ENCODE measurements around the gene SLC37A1. TPM values are rescaled to one million over a fixed set of nuclear protein-coding genes. Genes with fewer than 3 reads are reported as not detected.

Gene SLC37A1
- total and polyA plus RNA-seq, 9 donors = 2.2 to 6.9 (median 2.9) TPM

GRCh38 chr21:42518626-42519025 is 5.0 kb downstream of the SLC37A1 start:
- Histone ChIP-seq H3K4me1 (ENCODE audit: control insufficient read depth, insufficient read depth, low read length) (peaks cover 15% of the 10 kb centered on the region), H3K27me3 (ENCODE audit: control insufficient read depth, insufficient read depth, low read length) (peaks cover 16% of the 10 kb centered on the region), H3K27ac (ENCODE audit: low read length) (no peak overlapping the region), H3K9me3 (replicated peaks; ENCODE audit: control insufficient read depth, low read depth, low read length) (no peaks in the 10 kb centered on the region), H3K36me3 (ENCODE audit: control insufficient read depth, insufficient read depth, low read length) (peaks cover 13% of the 10 kb centered on the region), H3K4me3 (ENCODE audit: low read length) (no peak overlapping the region)
- no peak for DNase-seq
- 86% methylated on average over 2 of the region's 7 CpGs for WGBS (ENCODE audit: insufficient coverage)

GRCh38 chr21:42520628-42521253 is 7.1 kb downstream of the SLC37A1 start:
- Histone ChIP-seq H3K27me3 (ENCODE audit: control insufficient read depth, insufficient read depth, low read length) (peaks cover 9% of the 10 kb centered on the region), H3K36me3 (ENCODE audit: control insufficient read depth, insufficient read depth, low read length) (peaks cover 13% of the 10 kb centered on the region), H3K4me1 (ENCODE audit: control insufficient read depth, insufficient read depth, low read length) (peaks cover 19% of the 10 kb centered on the region), H3K27ac (ENCODE audit: low read length) (no peak overlapping the region), H3K9me3 (replicated peaks; ENCODE audit: control insufficient read depth, low read depth, low read length) (no peaks in the 10 kb centered on the region), H3K4me3 (ENCODE audit: low read length) (no peak overlapping the region)
- DNase-seq = no peak
- WGBS (ENCODE audit: insufficient coverage) = 66% methylated on average over 13 of the region's 18 CpGs

DNA sequence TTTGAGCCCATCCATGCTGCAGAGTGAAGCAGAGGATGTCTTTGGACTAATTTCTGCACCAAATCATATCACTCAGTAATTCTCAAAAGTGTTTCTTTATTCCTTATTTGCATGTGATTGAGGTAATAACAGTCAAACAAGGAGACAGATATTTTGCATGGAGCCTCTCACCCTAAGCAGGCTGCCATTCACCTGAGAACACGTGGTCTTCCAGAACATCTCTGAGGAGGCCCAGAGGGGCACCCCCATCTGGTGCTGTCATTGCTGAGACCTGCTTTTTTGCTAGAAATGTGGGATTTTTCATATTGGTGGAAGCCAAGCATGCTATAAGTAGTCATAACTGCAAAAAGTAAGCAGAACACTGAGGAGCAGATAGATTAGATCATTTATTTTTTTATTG is 7.7 kb downstream of the SLC37A1 start:
- Histone ChIP-seq H3K27ac (ENCODE audit: low read length) (no peak overlapping the region), H3K36me3 (ENCODE audit: control insufficient read depth, insufficient read depth, low read length) (peaks cover 13% of the 10 kb centered on the region), H3K4me3 (ENCODE audit: low read length) (no peak overlapping the region), H3K27me3 (ENCODE audit: control insufficient read depth, insufficient read depth, low read length) (peaks cover 6% of the 10 kb centered on the region), H3K4me1 (ENCODE audit: control insufficient read depth, insufficient read depth, low read length) (peaks cover 16% of the 10 kb centered on the region), H3K9me3 (replicated peaks; ENCODE audit: control insufficient read depth, low read depth, low read length) (no peaks in the 10 kb centered on the region)
- DNase-seq = no peak
- 80% methylated on average over 1 of the region's 1 CpG for WGBS (ENCODE audit: insufficient coverage)

DNA sequence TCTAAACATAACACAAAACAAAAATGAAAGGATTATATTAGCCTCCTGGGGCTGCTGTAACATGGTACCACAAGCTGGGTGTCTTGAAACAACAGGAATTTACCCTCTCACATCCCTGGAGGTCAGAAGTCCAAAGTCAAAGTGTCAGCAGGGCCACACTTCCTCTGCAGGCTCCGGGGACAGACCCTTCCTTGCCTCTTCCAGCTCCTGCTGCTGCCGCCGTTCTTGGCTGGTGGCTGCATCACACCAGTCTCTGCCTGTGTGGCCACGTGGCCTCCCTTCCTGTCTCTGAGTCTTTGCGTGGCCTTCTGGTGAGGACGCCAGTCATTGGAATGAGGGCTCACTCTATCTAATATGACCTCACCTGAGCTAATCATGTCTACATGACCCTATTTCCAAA is 8.2 kb downstream of the SLC37A1 start:
- H3K4me3 ChIP-seq (ENCODE audit: low read length) = no peak overlapping the region
- H3K27me3 ChIP-seq (ENCODE audit: control insufficient read depth, insufficient read depth, low read length) = peaks cover 6% of the 10 kb centered on the region
- no peaks in the 10 kb centered on the region for H3K9me3 ChIP-seq (replicated peaks; ENCODE audit: control insufficient read depth, low read depth, low read length)
- 74% methylated on average over 6 of the region's 6 CpGs for WGBS (ENCODE audit: insufficient coverage)
- no peak for DNase-seq
- peaks cover 13% of the 10 kb centered on the region for H3K36me3 ChIP-seq (ENCODE audit: control insufficient read depth, insufficient read depth, low read length)
- no peak overlapping the region for H3K27ac ChIP-seq (ENCODE audit: low read length)
- peaks cover 18% of the 10 kb centered on the region for H3K4me1 ChIP-seq (ENCODE audit: control insufficient read depth, insufficient read depth, low read length)

DNA sequence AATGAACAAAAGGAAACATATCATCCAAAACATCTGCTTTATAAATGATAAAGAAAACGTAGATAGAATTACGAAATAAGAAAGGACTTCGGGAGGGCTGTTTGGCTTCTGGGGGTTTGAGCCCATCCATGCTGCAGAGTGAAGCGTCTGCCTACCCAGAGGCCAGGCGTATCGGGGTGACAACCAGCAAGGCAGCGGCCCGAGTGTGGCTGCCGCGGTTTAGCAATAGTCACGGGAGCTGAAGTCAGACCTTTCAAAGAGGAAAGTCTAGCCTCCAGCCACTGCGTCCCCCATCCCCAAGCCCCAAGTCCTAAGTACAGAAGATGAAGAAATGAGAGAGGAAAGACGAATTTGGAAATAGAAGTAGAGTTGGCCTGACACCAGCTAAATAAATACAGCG is 8.6 kb downstream of the SLC37A1 start:
- no peak for DNase-seq
- 92% methylated on average over 13 of the region's 14 CpGs for WGBS (ENCODE audit: insufficient coverage)
- peaks cover 21% of the 10 kb centered on the region for H3K4me1 ChIP-seq (ENCODE audit: control insufficient read depth, insufficient read depth, low read length)
- peaks cover 6% of the 10 kb centered on the region for H3K27me3 ChIP-seq (ENCODE audit: control insufficient read depth, insufficient read depth, low read length)
- peaks cover 13% of the 10 kb centered on the region for H3K36me3 ChIP-seq (ENCODE audit: control insufficient read depth, insufficient read depth, low read length)
- H3K4me3 ChIP-seq (ENCODE audit: low read length) = no peak overlapping the region
- no peaks in the 10 kb centered on the region for H3K9me3 ChIP-seq (replicated peaks; ENCODE audit: control insufficient read depth, low read depth, low read length)
- no peak overlapping the region for H3K27ac ChIP-seq (ENCODE audit: low read length)

DNA sequence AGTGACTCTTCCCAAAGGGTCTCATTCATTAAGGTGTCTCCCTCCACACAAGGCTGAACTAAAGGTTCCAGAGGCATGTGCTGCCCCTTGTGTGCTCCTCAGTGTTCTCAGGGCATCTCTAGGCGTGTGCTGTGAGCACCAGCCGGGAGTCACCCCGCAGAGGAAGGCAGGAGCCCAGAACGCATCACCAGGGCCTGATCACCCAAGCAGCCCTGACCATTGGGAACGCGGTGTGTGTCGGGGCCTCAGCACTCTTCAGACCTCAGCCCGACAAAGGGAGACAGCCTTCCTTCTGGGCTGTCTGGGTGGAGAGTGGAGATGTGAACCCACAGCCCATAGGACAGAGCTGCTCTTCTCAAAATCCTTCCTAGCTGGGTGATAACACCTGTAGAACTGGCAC is 9.1 kb downstream of the SLC37A1 start:
- H3K27ac ChIP-seq (ENCODE audit: low read length) = no peak overlapping the region

GRCh38 chr21:42523211-42523610 is 9.6 kb downstream of the SLC37A1 start:
- H3K4me3 ChIP-seq (ENCODE audit: low read length) = no peak overlapping the region
- DNase-seq = no peak
- WGBS (ENCODE audit: insufficient coverage) = 92% methylated on average over 4 of the region's 7 CpGs
- H3K27ac ChIP-seq (ENCODE audit: low read length) = no peak overlapping the region
- peaks cover 4% of the 10 kb centered on the region for H3K27me3 ChIP-seq (ENCODE audit: control insufficient read depth, insufficient read depth, low read length)
- no peaks in the 10 kb centered on the region for H3K9me3 ChIP-seq (replicated peaks; ENCODE audit: control insufficient read depth, low read depth, low read length)
- H3K36me3 ChIP-seq (ENCODE audit: control insufficient read depth, insufficient read depth, low read length) = peaks cover 13% of the 10 kb centered on the region
- peaks cover 26% of the 10 kb centered on the region for H3K4me1 ChIP-seq (ENCODE audit: control insufficient read depth, insufficient read depth, low read length)

More for the DNA sequence above, 9.1 kb downstream of the SLC37A1 start:
- DNase-seq = no peak
- Histone ChIP-seq H3K4me3 (ENCODE audit: low read length) (no peak overlapping the region), H3K4me1 (ENCODE audit: control insufficient read depth, insufficient read depth, low read length) (peaks cover 25% of the 10 kb centered on the region), H3K27me3 (ENCODE audit: control insufficient read depth, insufficient read depth, low read length) (peaks cover 6% of the 10 kb centered on the region), H3K36me3 (ENCODE audit: control insufficient read depth, insufficient read depth, low read length) (peaks cover 13% of the 10 kb centered on the region), H3K9me3 (replicated peaks; ENCODE audit: control insufficient read depth, low read depth, low read length) (no peaks in the 10 kb centered on the region)
- WGBS (ENCODE audit: insufficient coverage) = 96% methylated on average over 4 of the region's 8 CpGs

- Histone ChIP-seq H3K4me3 (ENCODE audit: low read length) (no peak overlapping the region), H3K27ac (ENCODE audit: low read length) (peak overlapping the region; percentile 70), H3K9me3 (replicated peaks; ENCODE audit: control insufficient read depth, low read depth, low read length) (no peaks in the 10 kb centered on the region), H3K27me3 (ENCODE audit: control insufficient read depth, insufficient read depth, low read length) (peaks cover 2% of the 10 kb centered on the region), H3K36me3 (ENCODE audit: control insufficient read depth, insufficient read depth, low read length) (peaks cover 12% of the 10 kb centered on the region), H3K4me1 (ENCODE audit: control insufficient read depth, insufficient read depth, low read length) (peaks cover 28% of the 10 kb centered on the region)
- 73% methylated on average over 5 of the region's 9 CpGs for WGBS (ENCODE audit: insufficient coverage)
- no peak for DNase-seq
These were observed 10.3 kb downstream of the SLC37A1 start for GRCh38 chr21:42523941-42524340.

DNA sequence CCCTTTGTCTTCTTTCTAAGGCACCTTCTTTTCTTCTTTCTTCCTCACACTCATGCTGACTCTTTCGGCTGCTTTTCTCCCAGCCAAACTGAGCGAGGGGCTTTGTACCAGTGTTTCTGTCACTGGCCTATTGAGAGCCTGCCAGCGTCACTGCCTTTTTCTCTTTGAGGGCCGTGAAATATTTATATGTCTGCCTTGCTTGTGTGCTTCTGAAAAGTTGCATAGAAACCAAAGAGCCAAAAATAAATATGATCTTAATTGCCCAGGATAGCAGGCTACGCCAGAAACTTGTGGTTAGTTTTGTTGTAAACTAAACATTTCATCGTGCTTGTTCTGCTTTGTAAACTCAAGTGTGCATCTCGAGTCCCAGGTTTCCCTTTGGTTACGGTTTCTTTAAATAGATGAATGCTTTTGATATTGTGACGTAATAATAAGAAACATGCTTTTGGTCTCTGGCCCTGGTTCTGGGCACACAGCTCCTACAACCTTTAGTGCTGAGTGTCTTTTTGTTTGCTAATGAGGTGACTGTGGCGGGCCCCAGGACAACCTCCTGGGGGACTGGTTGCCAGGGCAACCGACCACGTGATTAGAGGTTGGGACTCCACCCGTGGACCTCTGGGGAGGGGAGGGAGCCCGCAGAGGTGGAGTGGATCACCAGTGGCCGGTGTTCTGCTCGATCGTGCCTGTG is 10.8 kb downstream of the SLC37A1 start:
- 11% methylated on average over 10 of the region's 17 CpGs for WGBS (ENCODE audit: insufficient coverage)
- H3K9me3 ChIP-seq (replicated peaks; ENCODE audit: control insufficient read depth, low read depth, low read length) = no peaks in the 10 kb centered on the region
- H3K4me3 ChIP-seq (ENCODE audit: low read length) = peak overlapping the region; percentile 15
- peak overlapping the region; percentile 70 for H3K27ac ChIP-seq (ENCODE audit: low read length)
- H3K27me3 ChIP-seq (ENCODE audit: control insufficient read depth, insufficient read depth, low read length) = peaks cover 2% of the 10 kb centered on the region
- peaks cover 28% of the 10 kb centered on the region for H3K4me1 ChIP-seq (ENCODE audit: control insufficient read depth, insufficient read depth, low read length)
- DNase-seq = peak; percentile 80
- peaks cover 9% of the 10 kb centered on the region for H3K36me3 ChIP-seq (ENCODE audit: control insufficient read depth, insufficient read depth, low read length)

DNA sequence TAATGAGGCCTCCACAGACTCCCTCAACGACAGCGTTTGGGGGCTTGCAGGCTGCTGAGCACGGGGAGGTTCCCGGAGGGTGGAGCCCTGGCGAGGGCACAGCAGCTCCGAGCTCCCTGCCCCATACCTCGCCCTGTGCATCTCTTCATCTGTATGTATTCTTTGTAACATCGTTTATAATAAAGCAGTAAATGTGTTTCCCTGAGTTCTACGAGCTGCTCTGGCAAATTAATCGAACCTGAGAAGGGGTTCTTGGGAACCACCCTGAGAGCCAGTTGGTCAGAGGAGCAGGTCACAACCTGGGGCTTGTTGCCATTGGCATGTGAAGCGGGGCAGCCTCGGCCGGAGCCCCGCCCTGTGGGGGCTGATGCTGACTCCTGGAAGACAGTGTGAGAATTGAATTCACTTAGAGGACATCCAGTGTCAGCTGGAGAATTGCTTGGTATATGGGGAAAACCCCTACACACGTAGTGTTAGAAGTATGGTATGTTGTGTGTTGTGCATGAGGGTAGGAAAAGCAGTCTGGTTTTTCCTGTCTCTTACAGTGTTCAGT is 11.5 kb downstream of the SLC37A1 start:
- 0% methylated on average over 1 of the region's 15 CpGs for WGBS (ENCODE audit: insufficient coverage)
- Histone ChIP-seq H3K4me1 (ENCODE audit: control insufficient read depth, insufficient read depth, low read length) (peaks cover 28% of the 10 kb centered on the region), H3K27ac (ENCODE audit: low read length) (peak overlapping the region; percentile 70), H3K9me3 (replicated peaks; ENCODE audit: control insufficient read depth, low read depth, low read length) (no peaks in the 10 kb centered on the region), H3K27me3 (ENCODE audit: control insufficient read depth, insufficient read depth, low read length) (peaks cover 2% of the 10 kb centered on the region), H3K4me3 (ENCODE audit: low read length) (peak overlapping the region; percentile 15), H3K36me3 (ENCODE audit: control insufficient read depth, insufficient read depth, low read length) (peaks cover 8% of the 10 kb centered on the region)
- peak; percentile 64 for DNase-seq

Measured in muscle of leg (tissue), 11 donors.